ENCODE data around the gene TMEM178B.
"Not testable (repeated sequence)": the region's sequence is repeated elsewhere in the genome, so short reads cannot be mapped to it uniquely, and the experiment has no call there.

Gene TMEM178B

GRCh38 chr7:141325275-141325674 lies 251.4 kb downstream of the TMEM178B start:
- no peak for DNase-seq

GRCh38 chr7:141328290-141328689 lies 254.4 kb downstream of the TMEM178B start:
- no peak for DNase-seq

GRCh38 chr7:141330285-141330684 lies 256.4 kb downstream of the TMEM178B start:
- not testable (repeated sequence) for DNase-seq

GRCh38 chr7:141333459-141333858 lies 259.6 kb downstream of the TMEM178B start:
- no peak for DNase-seq

GRCh38 chr7:141335164-141335563 lies 261.3 kb downstream of the TMEM178B start:
- DNase-seq: no peak

GRCh38 chr7:141339603-141340002 lies 265.7 kb downstream of the TMEM178B start:
- DNase-seq: no peak

- DNase-seq: no peak
These were observed 267.1 kb downstream of the TMEM178B start for GRCh38 chr7:141340991-141341390.

- no peak for DNase-seq
These were observed 269.0 kb downstream of the TMEM178B start for GRCh38 chr7:141342621-141343408.

- no peak for DNase-seq
These were observed 270.5 kb downstream of the TMEM178B start for GRCh38 chr7:141344153-141344935.

GRCh38 chr7:141348728-141349127 lies 274.9 kb downstream of the TMEM178B start:
- DNase-seq: no peak

- DNase-seq: no peak
These were observed 275.5 kb downstream of the TMEM178B start for GRCh38 chr7:141349338-141349737.

- no peak for DNase-seq
These were observed 275.9 kb downstream of the TMEM178B start for GRCh38 chr7:141349804-141350203.

- DNase-seq: no peak
These were observed 277.3 kb downstream of the TMEM178B start for GRCh38 chr7:141351175-141351574.

GRCh38 chr7:141352955-141353354 lies 279.1 kb downstream of the TMEM178B start:
- DNase-seq: no peak

GRCh38 chr7:141354251-141354650 lies 280.4 kb downstream of the TMEM178B start:
- DNase-seq: no peak

- DNase-seq: no peak
These were observed 281.2 kb downstream of the TMEM178B start for GRCh38 chr7:141355032-141355431.

GRCh38 chr7:141356161-141356560 lies 282.3 kb downstream of the TMEM178B start:
- no peak for DNase-seq

GRCh38 chr7:141358386-141358785 lies 284.5 kb downstream of the TMEM178B start:
- DNase-seq: no peak

- DNase-seq: no peak
These were observed 285.4 kb downstream of the TMEM178B start for GRCh38 chr7:141359262-141359661.

- DNase-seq: no peak
These were observed 286.0 kb downstream of the TMEM178B start for GRCh38 chr7:141359740-141360415.

GRCh38 chr7:141360416-141360760 lies 286.5 kb downstream of the TMEM178B start:
- no peak for DNase-seq

GRCh38 chr7:141360803-141361202 lies 286.9 kb downstream of the TMEM178B start:
- no peak for DNase-seq

GRCh38 chr7:141361479-141361878 lies 287.6 kb downstream of the TMEM178B start:
- DNase-seq: no peak

GRCh38 chr7:141361960-141362359 lies 288.1 kb downstream of the TMEM178B start:
- DNase-seq: no peak

Data from activated CD8-positive, alpha-beta memory T cell treated with anti-CD3 and anti-CD28 coated beads for 24 hours (primary cell).